ENCODE results near the gene PCGF2.

Gene PCGF2

GRCh38 chr17:38710604-38710962 is 37.6 kb downstream of the PCGF2 start:
- DNase-seq (ENCODE audit: low read depth), result no peak
- no peak overlapping the region for H3K4me3 ChIP-seq (ENCODE audit: low read depth, low read length)
- no peak for TF ChIP-seq CTCF (IDR thresholded peaks at IDR 0.05; ENCODE audit: low read depth, low read length, missing control alignments)

GRCh38 chr17:38709864-38710603 is 38.1 kb downstream of the PCGF2 start:
- no peak overlapping the region for H3K4me3 ChIP-seq (ENCODE audit: low read depth, low read length)
- DNase-seq (ENCODE audit: low read depth), result no peak
- no peak for TF ChIP-seq CTCF (IDR thresholded peaks at IDR 0.05; ENCODE audit: low read depth, low read length, missing control alignments)

- H3K4me3 ChIP-seq (ENCODE audit: low read depth, low read length), result no peak overlapping the region
- no peak for TF ChIP-seq CTCF (IDR thresholded peaks at IDR 0.05; ENCODE audit: low read depth, low read length, missing control alignments)
- DNase-seq (ENCODE audit: low read depth), result no peak
Observed at GRCh38 chr17:38709104-38709820, 38.9 kb downstream of the PCGF2 start.

- DNase-seq (ENCODE audit: low read depth), result no peak
- no peak for TF ChIP-seq CTCF (IDR thresholded peaks at IDR 0.05; ENCODE audit: low read depth, low read length, missing control alignments)
- H3K4me3 ChIP-seq (ENCODE audit: low read depth, low read length), result no peak overlapping the region
Observed at GRCh38 chr17:38707678-38708351, 40.3 kb downstream of the PCGF2 start.

- peak overlapping the region; percentile 89 for H3K4me3 ChIP-seq (ENCODE audit: low read depth, low read length)
- no peak for DNase-seq (ENCODE audit: low read depth)
- no peak for TF ChIP-seq CTCF (IDR thresholded peaks at IDR 0.05; ENCODE audit: low read depth, low read length, missing control alignments)
Observed at GRCh38 chr17:38706505-38707216, 41.5 kb downstream of the PCGF2 start.

GRCh38 chr17:38705803-38706504 is 42.2 kb downstream of the PCGF2 start:
- no peak for DNase-seq (ENCODE audit: low read depth)
- TF ChIP-seq CTCF (IDR thresholded peaks at IDR 0.05; ENCODE audit: low read depth, low read length, missing control alignments), result no peak

More at GRCh38 chr17:38705803-38706504, 42.2 kb downstream of the PCGF2 start:
- H3K4me3 ChIP-seq (ENCODE audit: low read depth, low read length), result peak overlapping the region; percentile 89
